ENCODE results near the gene GTSE1. TPM values are rescaled to one million over a fixed set of nuclear protein-coding genes. Genes with fewer than 3 reads are reported as not detected.
"Not testable (repeated sequence)": the region's sequence is repeated elsewhere in the genome, so short reads cannot be mapped to it uniquely, and the experiment has no call there.

The GTSE1 gene
- total RNA-seq, 2 experiments from 2014 or later, result 67.6 to 76.2 TPM

- Mint-ChIP-seq H3K9me3 (no peaks in the 10 kb centered on the region), H3K4me3 (no peak overlapping the region), H3K27ac (no peak overlapping the region), H3K36me3 (ENCODE audit: low read depth) (peaks cover 60% of the 10 kb centered on the region), H3K27me3 (no peaks in the 10 kb centered on the region), H3K4me1 (peaks cover 12% of the 10 kb centered on the region)
- ChIA-PET POLR2A (interaction anchor here (4.0 kb wide), 1 partner anchor 12 kb away, joined by 29 read pairs; the partner anchor contains the start of gene GTSE1), CTCF (no interaction called here)
- DNase-seq, result no peak
These were observed 12.9 kb downstream of the GTSE1 start for GRCh38 chr22:46309526-46310085.

GRCh38 chr22:46312056-46312455 is 15.4 kb downstream of the GTSE1 start:
- H3K27ac Mint-ChIP-seq, result no peak overlapping the region
- DNase-seq, result no peak
- H3K9me3 Mint-ChIP-seq, result no peaks in the 10 kb centered on the region
- ChIA-PET POLR2A (interaction anchor here (0.9 to 2.6 kb wide), 2 partner anchors 15 to 191 kb away, joined by 3 to 8 read pairs; no protein-coding TSS in a partner anchor), CTCF (interaction anchor here (0.7 to 2.3 kb wide), 5 partner anchors 12 to 359 kb away, joined by 3 to 7 read pairs (median 3); partner anchors contain the start of gene GTSE1)
- H3K36me3 Mint-ChIP-seq (ENCODE audit: low read depth), result peaks cover 64% of the 10 kb centered on the region
- peaks cover 6% of the 10 kb centered on the region for H3K4me1 Mint-ChIP-seq
- no peaks in the 10 kb centered on the region for H3K27me3 Mint-ChIP-seq
- H3K4me3 Mint-ChIP-seq, result no peak overlapping the region

- H3K9me3 Mint-ChIP-seq, H3K27me3 Mint-ChIP-seq, H3K27ac Mint-ChIP-seq, H3K4me1 Mint-ChIP-seq, H3K4me3 Mint-ChIP-seq, DNase-seq: not testable (repeated sequence)
- peaks cover 67% of the 10 kb centered on the region for H3K36me3 Mint-ChIP-seq (ENCODE audit: low read depth)
- POLR2A ChIA-PET, result interaction anchor here (0.6 to 2.6 kb wide), 2 partner anchors 20 to 191 kb away, joined by 3 to 8 read pairs; no protein-coding TSS in a partner anchor
- CTCF ChIA-PET, result interaction anchor here (0.7 to 2.3 kb wide), 7 partner anchors 8 to 307 kb away, joined by 3 to 10 read pairs (median 3); partner anchors contain the start of gene TTC38
These were observed 16.2 kb downstream of the GTSE1 start for GRCh38 chr22:46312848-46313247.

- no peak for DNase-seq
- POLR2A ChIA-PET, result interaction anchor here (0.9 to 1.9 kb wide), 4 partner anchors 10 to 194 kb away, joined by 3 to 4 read pairs (median 4); no protein-coding TSS in a partner anchor
- Mint-ChIP-seq H3K4me3 (no peak overlapping the region), H3K27ac (no peak overlapping the region), H3K4me1 (no peaks in the 10 kb centered on the region), H3K27me3 (no peaks in the 10 kb centered on the region), H3K36me3 (ENCODE audit: low read depth) (peaks cover 71% of the 10 kb centered on the region), H3K9me3 (no peaks in the 10 kb centered on the region)
- CTCF ChIA-PET, result interaction anchor here (0.6 to 2.3 kb wide), 3 partner anchors 19 to 194 kb away, joined by 3 to 16 read pairs (median 8); partner anchors contain the start of gene GTSE1
These were observed 19.3 kb downstream of the GTSE1 start for GRCh38 chr22:46315976-46316375.

GRCh38 chr22:46317646-46318045 is 21.0 kb downstream of the GTSE1 start:
- H3K36me3 Mint-ChIP-seq (ENCODE audit: low read depth), result peaks cover 81% of the 10 kb centered on the region
- CTCF ChIA-PET, result no interaction called here
- H3K27ac Mint-ChIP-seq, result no peak overlapping the region
- no peaks in the 10 kb centered on the region for H3K9me3 Mint-ChIP-seq
- no peaks in the 10 kb centered on the region for H3K4me1 Mint-ChIP-seq
- POLR2A ChIA-PET, result interaction anchor here (1.9 kb wide), 1 partner anchor 19 kb away, joined by 4 read pairs; no protein-coding TSS in a partner anchor
- no peaks in the 10 kb centered on the region for H3K27me3 Mint-ChIP-seq
- H3K4me3 Mint-ChIP-seq, result no peak overlapping the region
- no peak for DNase-seq

GRCh38 chr22:46318576-46318975 is 21.9 kb downstream of the GTSE1 start:
- ChIA-PET CTCF (no interaction called here), POLR2A (interaction anchor here (0.7 kb wide), 1 partner anchor 12 kb away, joined by 3 read pairs; no protein-coding TSS in a partner anchor)
- H3K4me1 Mint-ChIP-seq, result no peaks in the 10 kb centered on the region
- H3K9me3 Mint-ChIP-seq, result no peaks in the 10 kb centered on the region
- no peak overlapping the region for H3K27ac Mint-ChIP-seq
- DNase-seq, result no peak
- no peaks in the 10 kb centered on the region for H3K27me3 Mint-ChIP-seq
- H3K4me3 Mint-ChIP-seq, result no peak overlapping the region
- peaks cover 90% of the 10 kb centered on the region for H3K36me3 Mint-ChIP-seq (ENCODE audit: low read depth)

GRCh38 chr22:46319319-46319718 is 22.6 kb downstream of the GTSE1 start:
- Mint-ChIP-seq H3K36me3 (ENCODE audit: low read depth) (peaks cover 88% of the 10 kb centered on the region), H3K9me3 (no peaks in the 10 kb centered on the region), H3K27ac (no peak overlapping the region), H3K4me1 (no peaks in the 10 kb centered on the region), H3K4me3 (no peak overlapping the region), H3K27me3 (no peaks in the 10 kb centered on the region)
- no peak for DNase-seq
- CTCF ChIA-PET, result no interaction called here
- POLR2A ChIA-PET, result no interaction called here

- Mint-ChIP-seq H3K36me3 (ENCODE audit: low read depth) (peaks cover 90% of the 10 kb centered on the region), H3K27ac (no peak overlapping the region), H3K27me3 (no peaks in the 10 kb centered on the region), H3K4me3 (no peak overlapping the region), H3K4me1 (no peaks in the 10 kb centered on the region), H3K9me3 (no peaks in the 10 kb centered on the region)
- DNase-seq, result no peak
- ChIA-PET CTCF (interaction anchor here (0.6 kb wide), 1 partner anchor 145 kb away, joined by 3 read pairs; no protein-coding TSS in a partner anchor), POLR2A (interaction anchor here (1.0 kb wide), 1 partner anchor 24 kb away, joined by 3 read pairs; the partner anchor contains the start of gene GTSE1)
These were observed 23.6 kb downstream of the GTSE1 start for GRCh38 chr22:46320166-46320710.

GRCh38 chr22:46320716-46321386 is 24.2 kb downstream of the GTSE1 start:
- H3K4me1 Mint-ChIP-seq, result no peaks in the 10 kb centered on the region
- H3K4me3 Mint-ChIP-seq, result no peak overlapping the region
- peaks cover 87% of the 10 kb centered on the region for H3K36me3 Mint-ChIP-seq (ENCODE audit: low read depth)

GRCh38 chr22:46322711-46323110 is 26.0 kb downstream of the GTSE1 start:
- POLR2A ChIA-PET, result no interaction called here
- no peak overlapping the region for H3K27ac Mint-ChIP-seq
- no peak overlapping the region for H3K4me3 Mint-ChIP-seq
- no peaks in the 10 kb centered on the region for H3K9me3 Mint-ChIP-seq
- H3K36me3 Mint-ChIP-seq (ENCODE audit: low read depth), result peaks cover 76% of the 10 kb centered on the region
- no peaks in the 10 kb centered on the region for H3K4me1 Mint-ChIP-seq
- H3K27me3 Mint-ChIP-seq, result no peaks in the 10 kb centered on the region
- CTCF ChIA-PET, result no interaction called here
- no peak for DNase-seq

More at GRCh38 chr22:46320716-46321386, 24.2 kb downstream of the GTSE1 start:
- ChIA-PET POLR2A (interaction anchor here (1.0 kb wide), 1 partner anchor 24 kb away, joined by 3 read pairs; the partner anchor contains the start of gene GTSE1), CTCF (interaction anchor here (0.6 kb wide), 1 partner anchor 146 kb away, joined by 3 read pairs; no protein-coding TSS in a partner anchor)
- no peak for DNase-seq
- Mint-ChIP-seq H3K27ac (no peak overlapping the region), H3K9me3 (no peaks in the 10 kb centered on the region), H3K27me3 (no peaks in the 10 kb centered on the region)

- H3K27me3 Mint-ChIP-seq, result no peaks in the 10 kb centered on the region
- H3K36me3 Mint-ChIP-seq (ENCODE audit: low read depth), result peaks cover 76% of the 10 kb centered on the region
- H3K4me1 Mint-ChIP-seq, result no peaks in the 10 kb centered on the region
- ChIA-PET POLR2A (no interaction called here), CTCF (no interaction called here)
- no peak for DNase-seq
- H3K4me3 Mint-ChIP-seq, result no peak overlapping the region
- no peaks in the 10 kb centered on the region for H3K9me3 Mint-ChIP-seq
- H3K27ac Mint-ChIP-seq, result no peak overlapping the region
These were observed 26.5 kb downstream of the GTSE1 start for GRCh38 chr22:46323162-46323561.

- ChIA-PET POLR2A (interaction anchor here (1.1 to 1.8 kb wide), 2 partner anchors 9 to 11 kb away, joined by 3 to 5 read pairs; partner anchors contain the start of gene TRMU), CTCF (no interaction called here)
- peaks cover 70% of the 10 kb centered on the region for H3K36me3 Mint-ChIP-seq (ENCODE audit: low read depth)
- no peak overlapping the region for H3K27ac Mint-ChIP-seq
- no peak overlapping the region for H3K4me3 Mint-ChIP-seq
- no peak for DNase-seq
- H3K9me3 Mint-ChIP-seq, result no peaks in the 10 kb centered on the region
- no peaks in the 10 kb centered on the region for H3K27me3 Mint-ChIP-seq
- no peaks in the 10 kb centered on the region for H3K4me1 Mint-ChIP-seq
These were observed 29.5 kb downstream of the GTSE1 start for GRCh38 chr22:46326066-46326680.

All from activated CD4-positive, alpha-beta memory T cell treated with anti-CD3 and anti-CD28 coated beads, Interleukin-2, amount 10 ng/mL, durations not matched to agents 7 days and 5 days (primary cell).